Keratinocyte (primary cell): Measurements from ENCODE around the gene PCGF2. TPM values are rescaled to one million over a fixed set of nuclear protein-coding genes. Genes with fewer than 3 reads are reported as not detected.
"Not testable (repeated sequence)": the region's sequence is repeated elsewhere in the genome, so short reads cannot be mapped to it uniquely, and the experiment has no call there.

Source experiments
- DNase-seq: peaks from one replicate; pipeline ENCODE4 v3.0.0-alpha.2; 2011; ENCODE audit warnings: low read depth, missing footprints, low spot score
- FAIRE-seq: peaks from 2 replicates; lab custom pipeline; 2011; peaks lifted over from hg19 to GRCh38; lab: Jason Lieb, UNC
- H2AFZ ChIP-seq: 2 replicates; pipeline ENCODE4 v1.6.0; 2012; ENCODE audit warnings: low read length, control low read depth, inconsistent platforms; ENCODE audit not compliant: control insufficient read depth
- H3K27ac ChIP-seq: 2 replicates; pipeline ENCODE4 v1.5.1; 2011; ENCODE audit warnings: low read length; ENCODE audit not compliant: control insufficient read depth, insufficient read depth
- H3K27me3 ChIP-seq: 3 replicates; pipeline ENCODE4 v1.6.0; 2011; ENCODE audit warnings: low read length; ENCODE audit not compliant: control insufficient read depth, insufficient read depth; ENCODE audit errors: extremely low read depth
- H3K36me3 ChIP-seq, 2 experiments: 2 replicates in 1 of 2; 3 replicates in 1 of 2; pipeline ENCODE4 v1.5.1; 2011; ENCODE audit warnings: low read length in 2 of 2, mild to moderate bottlenecking in 1 of 2; ENCODE audit not compliant: control insufficient read depth in 2 of 2, insufficient read depth in 2 of 2; ENCODE audit errors: extremely low read depth in 1 of 2
- H3K4me1 ChIP-seq: 3 replicates; pipeline ENCODE4 v1.5.1; 2011; ENCODE audit warnings: low read length; ENCODE audit not compliant: control insufficient read depth, insufficient read depth; ENCODE audit errors: extremely low read depth
- H3K4me2 ChIP-seq: 3 replicates; pipeline ENCODE4 v1.6.0; 2011; ENCODE audit warnings: low read depth, low read length; ENCODE audit not compliant: control insufficient read depth, insufficient read depth; ENCODE audit errors: extremely low read depth
- H3K4me3 ChIP-seq, 3 experiments: fragments of 200-600 bp in 1 of 3; sonication (generic) in 1 of 3; 2 replicates in 2 of 3; 3 replicates in 1 of 3; pipeline ENCODE4 v1.5.1; 2011 to 2016; ENCODE audit warnings: low read length in 3 of 3, mild to moderate bottlenecking in 3 of 3, control low read depth in 2 of 3, inconsistent platforms in 1 of 3, low read depth in 1 of 3, mixed read lengths in 1 of 3, mixed run types in 1 of 3, moderate library complexity in 1 of 3; ENCODE audit not compliant: control insufficient read depth in 2 of 3, insufficient read depth in 2 of 3; ENCODE audit errors: extremely low read depth in 1 of 3
- H3K79me2 ChIP-seq: 2 replicates; pipeline ENCODE4 v1.6.0; 2012; ENCODE audit warnings: low read length; ENCODE audit not compliant: control insufficient read depth, insufficient read depth
- H3K9ac ChIP-seq: 3 replicates; pipeline ENCODE4 v1.6.0; 2011; ENCODE audit warnings: low read length; ENCODE audit not compliant: control insufficient read depth, insufficient read depth; ENCODE audit errors: extremely low read depth
- H3K9me1 ChIP-seq: 3 replicates; pipeline ENCODE4 v1.6.0; 2011; ENCODE audit warnings: low read length; ENCODE audit not compliant: control insufficient read depth, insufficient read depth; ENCODE audit errors: extremely low read depth
- H3K9me3 ChIP-seq: 2 replicates; pipeline ENCODE4 v1.5.1; 2012; ENCODE audit warnings: low read depth, low read length; ENCODE audit not compliant: control insufficient read depth
- H4K20me1 ChIP-seq: 3 replicates; pipeline ENCODE4 v1.6.0; 2011; ENCODE audit warnings: low read length; ENCODE audit not compliant: control insufficient read depth, insufficient read depth; ENCODE audit errors: extremely low read depth
- CTCF ChIP-seq, 3 experiments: IDR thresholded peaks in 1 of 3; conservative IDR thresholded peaks in 1 of 3; optimal IDR thresholded peaks in 1 of 3; 2 replicates in 2 of 3; 3 replicates in 1 of 3; pipeline versions ENCODE3 to v1.5.1; 2011; ENCODE audit warnings: low read length in 3 of 3, mild to moderate bottlenecking in 3 of 3, moderate library complexity in 2 of 3, control low read depth in 1 of 3, inconsistent platforms in 1 of 3; ENCODE audit not compliant: insufficient read depth in 2 of 3; ENCODE audit errors: extremely low read depth in 1 of 3
- EZH2 ChIP-seq: IDR thresholded peaks from one replicate; pipeline ENCODE4 v1.6.1; 2012; ENCODE audit warnings: inconsistent platforms, mild to moderate bottlenecking, low read length, moderate library complexity
- dilution Hi-C: fragments of 300-500 bp; cut with MboI; formaldehyde crosslinking; loops from one replicate; pipeline ENCODE4 v1.7.0; 2020; ENCODE audit warnings: low sequenced_read_pairs; ENCODE audit not compliant: extremely low pct_ligation_motif_present
- polyA plus RNA-seq, 5 experiments: library from polyadenylated mRNA; depleted of rRNA in 3 of 5; stranded (reverse) in 3 of 5; stranded (forward) in 1 of 5; unstranded in 1 of 5; fragments of >200 nt; gene quantifications; 1 replicate in 1 of 5; 2 replicates in 3 of 5; 3 replicates in 1 of 5; pipeline versions ENCODE4 v1.2.1 to v1.2.3, GENCODE V29; 2011 to 2012; ENCODE audit warnings: missing spikeins in 2 of 5, low read depth in 1 of 5, low replicate concordance in 1 of 5

The PCGF2 gene
- polyA plus RNA-seq, 1 donor (not counting 4 experiments of a cell fraction or from before 2014, with no cell fraction given) = 4.1 TPM

- FAIRE-seq (no peak), DNase-seq (no peak)
- Histone ChIP-seq H3K4me3 (no peak overlapping the region), H3K36me3 (peaks cover 5 to 6% of the 10 kb centered on the region in 2 experiments), H3K4me2 (no peak overlapping the region), H3K4me1 (peaks cover 14% of the 10 kb centered on the region), H3K79me2 (peaks cover 13% of the 10 kb centered on the region), H4K20me1 (no peaks in the 10 kb centered on the region), H2AFZ (no peak overlapping the region), H3K27me3 (no peaks in the 10 kb centered on the region), H3K9me1 (no peaks in the 10 kb centered on the region), H3K9me3 (no peaks in the 10 kb centered on the region), H3K27ac (no peak overlapping the region), H3K9ac (no peak overlapping the region)
- dilution Hi-C loops = no loop called here
- TF ChIP-seq EZH2 (no peak), CTCF (optimal IDR thresholded peaks at IDR 0.05 in 1 of 3, IDR thresholded peaks at IDR 0.05 in 1 of 3, conservative IDR thresholded peaks at IDR 0.05 in 1 of 3; ENCODE audit: extremely low read depth in 1 of 3, insufficient read depth in 2 of 3, low read length in 3 of 3) (no peak)
These were observed 20.4 kb downstream of the PCGF2 start for GRCh38 chr17:38727736-38728135.

GRCh38 chr17:38726145-38726544 lies 22.0 kb downstream of the PCGF2 start:
- H3K36me3 ChIP-seq, dilution Hi-C loops, H3K79me2 ChIP-seq, H2AFZ ChIP-seq, DNase-seq, H3K27me3 ChIP-seq, H3K4me2 ChIP-seq, H3K4me3 ChIP-seq, H4K20me1 ChIP-seq, H3K4me1 ChIP-seq, H3K9me3 ChIP-seq, H3K9ac ChIP-seq, FAIRE-seq, H3K27ac ChIP-seq, H3K9me1 ChIP-seq: not testable (repeated sequence)

- Histone ChIP-seq H3K79me2 (no peaks in the 10 kb centered on the region), H3K9me3 (no peaks in the 10 kb centered on the region), H3K9me1 (no peaks in the 10 kb centered on the region), H3K27me3 (no peaks in the 10 kb centered on the region), H3K9ac (no peak overlapping the region), H3K36me3 (peaks cover 0 to 8% of the 10 kb centered on the region in 2 experiments), H4K20me1 (no peaks in the 10 kb centered on the region), H3K27ac (no peak overlapping the region), H3K4me1 (peaks cover 3% of the 10 kb centered on the region), H3K4me3 (no peak overlapping the region), H2AFZ (no peak overlapping the region), H3K4me2 (no peak overlapping the region)
- DNase-seq = no peak
- dilution Hi-C loops = no loop called here
- no peak for FAIRE-seq
- TF ChIP-seq CTCF (optimal IDR thresholded peaks at IDR 0.05 in 1 of 3, IDR thresholded peaks at IDR 0.05 in 1 of 3, conservative IDR thresholded peaks at IDR 0.05 in 1 of 3; ENCODE audit: extremely low read depth in 1 of 3, insufficient read depth in 2 of 3, low read length in 3 of 3) (no peak), EZH2 (no peak)
These were observed 23.1 kb downstream of the PCGF2 start for GRCh38 chr17:38725066-38725465.
